GM23338 (cell line): ENCODE results near the gene QRFPR. TPM values are rescaled to one million over a fixed set of nuclear protein-coding genes. Genes with fewer than 3 reads are reported as not detected.

ENCODE experiments used
- ATAC-seq: fragments of 200-7000 bp; cut with Tn5 transposase; 3 replicates; pipeline ENCODE4 v1.9.1; 2020
- DNase-seq: peaks from one replicate; pipeline ENCODE4 v3.0.0-alpha.2; 2015; ENCODE audit warnings: low spot score
- H2AFZ ChIP-seq: fragments of 200-600 bp; sonication (generic); 2 replicates; pipeline ENCODE4 v1.8.0; 2016; ENCODE audit warnings: antibody characterized with exemption, mild to moderate bottlenecking, moderate library complexity
- H3F3A ChIP-seq: fragments of 200-600 bp; sonication (generic); replicated peaks from 2 replicates; pipeline ENCODE4 v1.8.0; 2017; ENCODE audit warnings: antibody characterized with exemption, mixed run types, low read depth
- H3K27ac ChIP-seq: fragments of 200-600 bp; sonication (generic); 2 replicates; pipeline ENCODE4 v1.6.1; 2016; ENCODE audit warnings: low read depth
- H3K27me3 ChIP-seq: fragments of 200-600 bp; sonication (generic); 2 replicates; pipeline ENCODE4 v1.8.0; 2016; ENCODE audit warnings: mild to moderate bottlenecking, mixed run types, moderate library complexity; ENCODE audit not compliant: insufficient read depth
- H3K36me3 ChIP-seq: fragments of 200-600 bp; sonication (generic); 2 replicates; pipeline ENCODE4 v1.8.0; 2016; ENCODE audit warnings: mild to moderate bottlenecking; ENCODE audit not compliant: insufficient read depth
- H3K4me1 ChIP-seq: fragments of 200-600 bp; sonication (generic); 2 replicates; pipeline ENCODE4 v1.8.0; 2016; ENCODE audit warnings: mild to moderate bottlenecking, moderate library complexity; ENCODE audit not compliant: insufficient read depth
- H3K4me2 ChIP-seq: fragments of 200-600 bp; sonication (generic); 2 replicates; pipeline ENCODE4 v1.7.1; 2017; ENCODE audit warnings: mixed run types
- H3K4me3 ChIP-seq: fragments of 200-600 bp; sonication (generic); 2 replicates; pipeline ENCODE4 v1.6.1; 2016; ENCODE audit warnings: mixed run types
- H3K79me2 ChIP-seq: fragments of 200-600 bp; sonication (generic); replicated peaks from 2 replicates; pipeline ENCODE4 v1.8.0; 2017; ENCODE audit warnings: mild to moderate bottlenecking; ENCODE audit not compliant: insufficient read depth
- H3K9me2 ChIP-seq: fragments of 200-600 bp; sonication (generic); 2 replicates; pipeline ENCODE4 v1.8.0; 2017; ENCODE audit not compliant: insufficient read depth
- H4K20me1 ChIP-seq: fragments of 200-600 bp; sonication (generic); replicated peaks from 2 replicates; pipeline ENCODE4 v1.8.0; 2017; ENCODE audit warnings: mild to moderate bottlenecking; ENCODE audit not compliant: insufficient read depth
- H3K27ac Mint-ChIP-seq: 2 replicates; pipeline ENCODE4 v1.8.0; 2020; ENCODE audit warnings: inconsistent platforms, mild to moderate bottlenecking, moderate library complexity, mixed read lengths
- H3K27me3 Mint-ChIP-seq: 3 replicates; pipeline ENCODE4 v1.8.0; 2022; ENCODE audit warnings: low read depth, mild to moderate bottlenecking, moderate library complexity, mixed read lengths, inconsistent platforms; ENCODE audit not compliant: insufficient read depth, poor library complexity
- H3K36me3 Mint-ChIP-seq: 3 replicates; pipeline ENCODE4 v1.8.0; 2021; ENCODE audit warnings: low read depth, mild to moderate bottlenecking, inconsistent platforms, moderate library complexity, mixed read lengths
- H3K4me1 Mint-ChIP-seq: 3 replicates; pipeline ENCODE4 v1.8.0; 2020; ENCODE audit warnings: mild to moderate bottlenecking, inconsistent platforms, mixed read lengths
- H3K4me3 Mint-ChIP-seq: 3 replicates; pipeline ENCODE4 v1.8.0; 2021; ENCODE audit warnings: moderate library complexity, mild to moderate bottlenecking, inconsistent platforms, mixed read lengths
- H3K9me3 Mint-ChIP-seq: 3 replicates; pipeline ENCODE4 v1.8.0; 2020; ENCODE audit warnings: moderate library complexity, mild to moderate bottlenecking, inconsistent platforms, mixed read lengths
- CREB1 ChIP-seq: fragments of 250-450 bp; sonication (Bioruptor Pico); IDR thresholded peaks from 2 replicates; pipeline ENCODE4 v1.5.0; 2020; ENCODE audit warnings: low read depth, mild to moderate bottlenecking, moderate library complexity
- ETS1 ChIP-seq: IDR thresholded peaks from 2 replicates; pipeline ENCODE4 v1.6.1; 2016; ENCODE audit warnings: antibody characterized with exemption
- EZH2phosphoT487 ChIP-seq: fragments of 200-600 bp; sonication (generic); IDR thresholded peaks from one replicate; pipeline ENCODE4 v1.8.1; 2018; ENCODE audit warnings: antibody characterized with exemption; ENCODE audit not compliant: unreplicated experiment
- JUNB ChIP-seq: IDR thresholded peaks from one replicate; pipeline ENCODE4 v1.6.1; 2016; ENCODE audit warnings: antibody characterized with exemption; ENCODE audit not compliant: unreplicated experiment
- NANOG ChIP-seq: IDR thresholded peaks from 2 replicates; pipeline ENCODE4 v1.6.1; 2016; ENCODE audit warnings: antibody characterized with exemption, borderline replicate concordance
- REST ChIP-seq: IDR thresholded peaks from one replicate; pipeline ENCODE4 v1.6.1; 2018; ENCODE audit warnings: antibody characterized with exemption; ENCODE audit not compliant: unreplicated experiment
- STAT1 ChIP-seq: IDR thresholded peaks from one replicate; pipeline ENCODE4 v1.6.1; 2016; ENCODE audit warnings: antibody characterized with exemption; ENCODE audit not compliant: unreplicated experiment
- ZNF114 ChIP-seq: fragments of 250-450 bp; sonication (Bioruptor Pico); IDR thresholded peaks from 2 replicates; pipeline ENCODE4 v1.5.0; 2020; ENCODE audit warnings: mild to moderate bottlenecking, moderate library complexity
- ZNF331 ChIP-seq: fragments of 250-450 bp; sonication (Bioruptor Pico); IDR thresholded peaks from 2 replicates; pipeline ENCODE4 v1.5.0; 2020; ENCODE audit warnings: low read depth, mild to moderate bottlenecking, moderate library complexity
- polyA plus RNA-seq: library from polyadenylated mRNA; unstranded; fragments of >200 nt; fragmentation: Nextera tagmentation; extraction: Ambion mirVana; gene quantifications from 2 replicates; pipeline ENCODE4 v1.2.1, GENCODE V29; 2016
- total RNA-seq: library from RNA; depleted of rRNA; stranded (reverse); fragments of >200 nt; shearing (Covaris generic); gene quantifications from 2 replicates; pipeline ENCODE4 v1.2.3, GENCODE V29; 2014

Gene QRFPR
- total and polyA plus RNA-seq, 2 experiments from 2014 or later: 0.27 to 1.3 TPM

DNA sequence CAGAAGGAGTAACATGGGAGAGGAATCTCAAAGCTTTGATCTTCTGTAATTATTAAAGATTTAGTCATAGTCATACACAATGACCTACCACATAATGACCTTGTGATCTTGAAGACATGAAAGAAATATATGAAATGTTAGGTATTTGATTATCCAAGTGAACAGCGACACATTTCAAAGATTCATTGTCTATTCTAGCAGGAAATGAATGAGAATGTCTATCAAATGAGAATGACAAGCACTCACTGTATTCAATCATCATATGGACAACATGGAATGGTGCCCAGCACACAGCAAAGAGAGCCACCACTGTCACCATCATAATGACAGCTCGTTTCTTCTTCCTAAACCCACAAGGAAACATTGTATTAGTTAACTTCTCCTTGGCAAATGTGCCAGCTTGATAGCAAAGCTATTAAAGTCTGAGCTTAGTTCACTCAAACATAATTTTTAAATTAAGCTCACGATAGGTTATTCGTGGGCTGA, 50.6 kb downstream of the QRFPR start:
- Histone ChIP-seq H3F3A (no peaks in the 10 kb centered on the region), H2AFZ (no peak overlapping the region), H3K4me2 (no peak overlapping the region), H3K9me2 (0 out of 2 replicates have a peak, but pooled peaks cover 4% of the 10 kb centered on the region), H3K4me1 (no peaks in the 10 kb centered on the region), H4K20me1 (no peaks in the 10 kb centered on the region), H3K27ac (no peak overlapping the region), H3K27me3 (no peaks in the 10 kb centered on the region), H3K4me3 (no peak overlapping the region), H3K36me3 (no peaks in the 10 kb centered on the region), H3K79me2 (no peaks in the 10 kb centered on the region)
- Mint-ChIP-seq H3K27ac (no peak overlapping the region), H3K4me1 (peaks cover 6% of the 10 kb centered on the region; the same call in 2 of the 3 replicates), H3K4me3 (no peak overlapping the region), H3K36me3 (no peaks in the 10 kb centered on the region), H3K27me3 (no peaks in the 10 kb centered on the region), H3K9me3 (no peaks in the 10 kb centered on the region)
- TF ChIP-seq NANOG (no peak), ETS1 (no peak), ZNF114 (CRISPR knock-in tag) (no peak), STAT1 (no peak), EZH2phosphoT487 (no peak), REST (no peak), JUNB (no peak)
- DNase-seq (no peak), ATAC-seq (no peak)

DNA sequence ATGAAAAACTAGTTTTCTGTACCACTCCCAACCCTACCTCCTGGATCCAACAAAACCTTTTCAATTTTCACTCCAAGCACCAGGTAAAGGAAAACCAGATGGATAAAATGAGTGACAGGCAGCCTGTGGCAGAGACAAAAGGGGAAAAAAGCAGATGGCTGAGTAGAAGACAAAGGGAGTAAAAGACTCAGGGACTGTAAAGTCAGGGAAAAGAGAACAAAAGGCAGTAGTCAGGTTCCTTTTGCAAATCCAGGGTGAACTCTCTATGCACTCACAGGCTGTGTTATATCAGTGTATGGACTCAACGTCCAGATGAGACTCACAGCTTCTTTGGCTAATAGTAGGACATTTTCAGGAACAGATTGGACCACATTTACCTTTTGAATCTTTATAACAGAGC, 54.2 kb downstream of the QRFPR start:
- H3K9me3 Mint-ChIP-seq: no peaks in the 10 kb centered on the region
- H3K4me3 Mint-ChIP-seq: no peak overlapping the region
- 0 out of 2 replicates have a peak, but pooled peaks cover under 1% of the 10 kb centered on the region for H3K9me2 ChIP-seq
- H3K79me2 ChIP-seq: no peaks in the 10 kb centered on the region
- H4K20me1 ChIP-seq: no peaks in the 10 kb centered on the region
- H3K4me3 ChIP-seq: no peak overlapping the region
- H3F3A ChIP-seq: no peaks in the 10 kb centered on the region
- no peak overlapping the region for H3K27ac ChIP-seq
- no peaks in the 10 kb centered on the region for H3K4me1 ChIP-seq
- no peak overlapping the region for H3K4me2 ChIP-seq
- DNase-seq (no peak), ATAC-seq (peak; percentile 59)
- no peak overlapping the region for H3K27ac Mint-ChIP-seq
- no peaks in the 10 kb centered on the region for H3K36me3 ChIP-seq
- H3K27me3 Mint-ChIP-seq: no peaks in the 10 kb centered on the region
- H2AFZ ChIP-seq: no peak overlapping the region
- no peaks in the 10 kb centered on the region for H3K36me3 Mint-ChIP-seq
- peaks cover 6% of the 10 kb centered on the region; the same call in 2 of the 3 replicates for H3K4me1 Mint-ChIP-seq
- H3K27me3 ChIP-seq: no peaks in the 10 kb centered on the region
- TF ChIP-seq ZNF331 (CRISPR knock-in tag) (no peak), REST (no peak), CREB1 (CRISPR knock-in tag) (no peak), NANOG (no peak), ETS1 (no peak), STAT1 (no peak), EZH2phosphoT487 (no peak)
